OCI-LY3 (cell line): ENCODE data around the gene SUPT3H.
A peak's percentile ranks its signal among the peaks of the same experiment; 100 is the strongest.

ENCODE experiments used
- H2AFZ ChIP-seq: fragments of 200-600, 300-600 bp; shearing (Covaris generic); 2 replicates; pipeline ENCODE4 v1.6.0; 2014; ENCODE audit warnings: antibody characterized with exemption, low read depth, low read length
- H3K27ac ChIP-seq: fragments of 200-600, 300-600 bp; sonication (generic); 2 replicates; pipeline ENCODE4 v1.5.1; 2014; ENCODE audit warnings: mild to moderate bottlenecking, low read length, moderate library complexity, mixed read lengths
- H3K27me3 ChIP-seq: fragments of 200-600, 300-600 bp; sonication (generic); 2 replicates; pipeline ENCODE4 v1.6.1; 2014; ENCODE audit warnings: low read depth, low read length, mixed read lengths
- H3K36me3 ChIP-seq: fragments of 200-600, 300-600 bp; sonication (generic); replicated peaks from 2 replicates; pipeline ENCODE3; 2014; ENCODE audit warnings: low read depth, low read length, mixed read lengths
- H3K4me1 ChIP-seq: fragments of 300-600, 200-600 bp; sonication (generic); 2 replicates; pipeline ENCODE4 v1.6.1; 2014; ENCODE audit warnings: low read length, mixed read lengths
- H3K4me2 ChIP-seq: fragments of 200-600, 300-600 bp; sonication (generic); 2 replicates; pipeline ENCODE4 v1.6.1; 2014; ENCODE audit warnings: low read length, mixed read lengths
- H3K4me3 ChIP-seq: fragments of 300-600, 200-600 bp; sonication (generic); 2 replicates; pipeline ENCODE4 v1.5.1; 2014; ENCODE audit warnings: antibody characterized with exemption, mild to moderate bottlenecking, low read length, moderate library complexity
- H3K79me2 ChIP-seq: fragments of 300-600, 200-600 bp; shearing (Covaris generic); 2 replicates; pipeline ENCODE4 v1.6.1; 2014; ENCODE audit warnings: mild to moderate bottlenecking, low read length, mixed read lengths
- H3K9ac ChIP-seq: fragments of 300-600, 200-600 bp; shearing (Covaris generic); 2 replicates; pipeline ENCODE4 v1.6.0; 2014; ENCODE audit warnings: mild to moderate bottlenecking, low read length, moderate library complexity
- H3K9me3 ChIP-seq: fragments of 200-600, 300-600 bp; shearing (Covaris generic); 2 replicates; pipeline ENCODE4 v1.6.1; 2014; ENCODE audit warnings: low read length, mixed read lengths; ENCODE audit not compliant: insufficient read depth
- H4K20me1 ChIP-seq: fragments of 200-600, 300-600 bp; sonication (generic); 2 replicates; pipeline ENCODE4 v1.6.1; 2016; ENCODE audit warnings: low read length, mixed read lengths; ENCODE audit not compliant: insufficient read depth
- EZH2phosphoT487 ChIP-seq: fragments of 200-600 bp; shearing (Covaris generic); IDR thresholded peaks from 2 replicates; pipeline ENCODE4 v1.6.1; 2018; ENCODE audit warnings: antibody characterized with exemption, mixed run types, low read depth
- TF ChIP-seq, protein P1 (sequence below): fragments of 200-600, 300-600 bp; sonication (generic); IDR thresholded peaks from 2 replicates; pipeline ENCODE4 v1.5.1; 2014; ENCODE audit warnings: antibody characterized with exemption, low read length, low read depth

Gene SUPT3H

DNA sequence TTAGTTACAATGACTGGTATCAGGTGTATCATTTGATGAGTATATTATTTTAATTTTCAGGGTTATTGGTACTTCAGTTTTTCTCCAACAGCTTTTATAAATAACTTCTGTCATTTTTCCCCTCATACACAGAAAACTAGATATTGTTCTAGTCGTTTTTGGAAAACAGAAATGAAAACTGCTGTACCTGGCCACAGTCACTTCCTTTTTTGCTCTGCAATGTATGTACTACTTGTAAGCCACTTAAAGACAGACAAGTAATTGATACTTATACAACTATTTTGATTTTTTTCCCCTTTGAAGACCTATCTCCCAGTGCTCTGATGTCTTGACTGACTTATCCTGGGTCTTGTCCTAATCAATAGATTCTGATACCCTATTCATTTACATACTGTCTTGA is 268.2 kb downstream of the SUPT3H start:
- Histone ChIP-seq H2AFZ (no peak overlapping the region), H3K36me3 (no peaks in the 10 kb centered on the region), H3K9me3 (no peaks in the 10 kb centered on the region), H3K27ac (no peak overlapping the region), H3K79me2 (no peaks in the 10 kb centered on the region), H3K9ac (no peak overlapping the region), H3K4me2 (peak overlapping the region; percentile 30), H3K4me3 (no peak overlapping the region), H4K20me1 (no peaks in the 10 kb centered on the region), H3K27me3 (no peaks in the 10 kb centered on the region), H3K4me1 (peaks cover 9% of the 10 kb centered on the region)
- TF ChIP-seq EZH2phosphoT487: no peak
- TF ChIP-seq, protein P1, sequence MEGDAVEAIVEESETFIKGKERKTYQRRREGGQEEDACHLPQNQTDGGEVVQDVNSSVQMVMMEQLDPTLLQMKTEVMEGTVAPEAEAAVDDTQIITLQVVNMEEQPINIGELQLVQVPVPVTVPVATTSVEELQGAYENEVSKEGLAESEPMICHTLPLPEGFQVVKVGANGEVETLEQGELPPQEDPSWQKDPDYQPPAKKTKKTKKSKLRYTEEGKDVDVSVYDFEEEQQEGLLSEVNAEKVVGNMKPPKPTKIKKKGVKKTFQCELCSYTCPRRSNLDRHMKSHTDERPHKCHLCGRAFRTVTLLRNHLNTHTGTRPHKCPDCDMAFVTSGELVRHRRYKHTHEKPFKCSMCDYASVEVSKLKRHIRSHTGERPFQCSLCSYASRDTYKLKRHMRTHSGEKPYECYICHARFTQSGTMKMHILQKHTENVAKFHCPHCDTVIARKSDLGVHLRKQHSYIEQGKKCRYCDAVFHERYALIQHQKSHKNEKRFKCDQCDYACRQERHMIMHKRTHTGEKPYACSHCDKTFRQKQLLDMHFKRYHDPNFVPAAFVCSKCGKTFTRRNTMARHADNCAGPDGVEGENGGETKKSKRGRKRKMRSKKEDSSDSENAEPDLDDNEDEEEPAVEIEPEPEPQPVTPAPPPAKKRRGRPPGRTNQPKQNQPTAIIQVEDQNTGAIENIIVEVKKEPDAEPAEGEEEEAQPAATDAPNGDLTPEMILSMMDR: no peak

DNA sequence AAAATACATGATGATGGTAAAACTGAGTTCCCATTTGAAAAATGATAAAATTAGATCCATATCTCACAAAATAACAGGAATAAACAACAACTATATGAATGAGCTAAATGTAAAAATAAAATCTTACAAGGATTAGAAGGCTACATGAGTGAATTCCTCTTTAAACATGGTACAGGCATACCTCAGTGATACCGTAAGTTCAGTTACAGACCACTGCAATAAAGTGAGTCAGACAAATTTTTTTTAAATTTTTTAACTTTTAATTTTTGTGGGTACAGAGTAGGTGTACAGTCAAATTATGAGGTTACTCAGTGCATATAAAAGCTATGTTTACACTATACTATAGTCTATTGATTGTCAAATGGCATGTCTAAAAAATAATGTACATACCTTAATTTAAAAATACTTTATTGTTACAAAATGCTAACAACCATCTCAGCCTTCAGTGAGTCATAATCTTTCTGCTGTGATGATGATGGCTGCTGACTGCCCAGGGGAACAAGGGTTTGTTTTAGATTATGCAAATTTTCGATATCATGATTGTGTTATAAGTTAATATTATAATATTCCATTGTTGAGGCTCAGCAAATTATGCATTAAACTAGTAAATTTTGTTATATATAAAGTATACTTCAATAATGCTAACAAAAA is 272.4 kb downstream of the SUPT3H start:
- Histone ChIP-seq H4K20me1 (no peaks in the 10 kb centered on the region), H3K36me3 (no peaks in the 10 kb centered on the region), H3K4me1 (peaks cover 9% of the 10 kb centered on the region), H3K9me3 (no peaks in the 10 kb centered on the region), H3K79me2 (no peaks in the 10 kb centered on the region), H3K4me3 (no peak overlapping the region), H2AFZ (no peak overlapping the region), H3K4me2 (no peak overlapping the region), H3K9ac (no peak overlapping the region), H3K27me3 (no peaks in the 10 kb centered on the region), H3K27ac (no peak overlapping the region)
- TF ChIP-seq, protein P1: no peak

DNA sequence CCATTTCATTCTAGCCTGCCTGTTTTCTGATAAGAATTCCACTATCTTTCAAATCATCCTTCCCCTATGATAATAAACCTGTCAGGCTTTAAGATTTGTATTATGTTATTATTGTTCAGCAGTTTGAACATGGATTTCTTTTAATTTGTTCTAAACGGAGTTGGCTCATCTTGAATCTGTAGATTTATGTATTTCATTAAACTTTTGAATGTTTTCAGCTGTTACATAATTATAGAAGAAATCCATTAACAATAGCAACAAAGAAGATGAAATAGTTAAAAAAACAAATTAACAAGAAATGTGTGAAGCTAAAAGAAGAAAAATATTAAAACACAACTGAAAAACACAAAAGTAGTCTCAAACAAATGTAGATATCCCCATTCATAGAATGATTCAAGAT is 273.3 kb downstream of the SUPT3H start:
- Histone ChIP-seq H3K4me2 (no peak overlapping the region), H3K9me3 (no peaks in the 10 kb centered on the region), H2AFZ (no peak overlapping the region), H3K36me3 (no peaks in the 10 kb centered on the region), H3K79me2 (no peaks in the 10 kb centered on the region), H4K20me1 (no peaks in the 10 kb centered on the region), H3K4me1 (peaks cover 4% of the 10 kb centered on the region), H3K4me3 (no peak overlapping the region), H3K9ac (no peak overlapping the region), H3K27me3 (no peaks in the 10 kb centered on the region), H3K27ac (no peak overlapping the region)
- TF ChIP-seq, protein P1: no peak
- no peak for TF ChIP-seq EZH2phosphoT487

DNA sequence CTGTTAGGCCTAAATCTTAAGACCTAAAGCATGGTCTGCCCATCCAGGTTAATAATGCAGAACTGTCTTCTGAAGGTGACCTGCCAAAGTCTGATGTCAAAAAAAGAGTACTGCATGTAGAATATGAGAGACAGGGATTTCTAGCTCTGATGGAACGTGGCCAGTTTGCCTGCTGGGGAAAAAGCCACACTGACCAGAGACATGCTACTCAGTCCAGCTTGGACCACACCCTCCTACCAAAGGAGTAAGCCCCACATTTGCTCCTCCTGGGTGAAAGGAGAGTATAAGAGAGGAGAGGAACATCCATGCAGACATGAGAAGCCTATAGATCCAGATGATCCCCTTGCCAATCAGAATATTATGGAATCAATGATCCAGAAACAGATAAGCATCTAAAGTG is 279.5 kb downstream of the SUPT3H start:
- TF ChIP-seq, protein P1: no peak
- no peak for TF ChIP-seq EZH2phosphoT487
- H4K20me1 ChIP-seq: no peaks in the 10 kb centered on the region
- no peaks in the 10 kb centered on the region for H3K36me3 ChIP-seq
- no peak overlapping the region for H3K27ac ChIP-seq
- H3K4me2 ChIP-seq: no peak overlapping the region
- no peaks in the 10 kb centered on the region for H3K4me1 ChIP-seq
- H3K9me3 ChIP-seq: no peaks in the 10 kb centered on the region
- H3K4me3 ChIP-seq: no peak overlapping the region
- no peaks in the 10 kb centered on the region for H3K79me2 ChIP-seq
- H2AFZ ChIP-seq: no peak overlapping the region
- no peak overlapping the region for H3K9ac ChIP-seq
- no peaks in the 10 kb centered on the region for H3K27me3 ChIP-seq
